ENCODE measurements around the gene THAP4. TPM values are rescaled to one million over a fixed set of nuclear protein-coding genes. Genes with fewer than 3 reads are reported as not detected.
A peak's percentile ranks its signal among the peaks of the same experiment; 100 is the strongest.

Gene THAP4
- total and polyA plus RNA-seq, 2 experiments from 2014 or later = 62.9 to 80.4 TPM

- no peak for TF ChIP-seq ZNF462 (CRISPR knock-in tag; IDR thresholded peaks at IDR 0.05)
- TF ChIP-seq, protein P1, sequence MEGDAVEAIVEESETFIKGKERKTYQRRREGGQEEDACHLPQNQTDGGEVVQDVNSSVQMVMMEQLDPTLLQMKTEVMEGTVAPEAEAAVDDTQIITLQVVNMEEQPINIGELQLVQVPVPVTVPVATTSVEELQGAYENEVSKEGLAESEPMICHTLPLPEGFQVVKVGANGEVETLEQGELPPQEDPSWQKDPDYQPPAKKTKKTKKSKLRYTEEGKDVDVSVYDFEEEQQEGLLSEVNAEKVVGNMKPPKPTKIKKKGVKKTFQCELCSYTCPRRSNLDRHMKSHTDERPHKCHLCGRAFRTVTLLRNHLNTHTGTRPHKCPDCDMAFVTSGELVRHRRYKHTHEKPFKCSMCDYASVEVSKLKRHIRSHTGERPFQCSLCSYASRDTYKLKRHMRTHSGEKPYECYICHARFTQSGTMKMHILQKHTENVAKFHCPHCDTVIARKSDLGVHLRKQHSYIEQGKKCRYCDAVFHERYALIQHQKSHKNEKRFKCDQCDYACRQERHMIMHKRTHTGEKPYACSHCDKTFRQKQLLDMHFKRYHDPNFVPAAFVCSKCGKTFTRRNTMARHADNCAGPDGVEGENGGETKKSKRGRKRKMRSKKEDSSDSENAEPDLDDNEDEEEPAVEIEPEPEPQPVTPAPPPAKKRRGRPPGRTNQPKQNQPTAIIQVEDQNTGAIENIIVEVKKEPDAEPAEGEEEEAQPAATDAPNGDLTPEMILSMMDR (conservative IDR thresholded peaks at IDR 0.05; ENCODE audit: low read depth in 2 of 2) = no peak
Observed at GRCh38 chr2:241668354-241668753, 31.4 kb upstream of the THAP4 start (continued).

- DNase-seq (ENCODE audit: low spot score) = peak; percentile 37
- ATAC-seq = no peak
- Mint-ChIP-seq H3K27ac (no peak overlapping the region), H3K9me3 (no peaks in the 10 kb centered on the region; the same call in 2 of the 3 replicates), H3K4me3 (no peak overlapping the region), H3K4me1 (peaks cover 4% of the 10 kb centered on the region; the same call in 2 of the 3 replicates), H3K36me3 (ENCODE audit: low read depth) (peaks cover 45% of the 10 kb centered on the region), H3K27me3 (ENCODE audit: insufficient read depth, low read depth, poor library complexity) (peaks cover 9% of the 10 kb centered on the region)
- H2AFZ ChIP-seq = no peak overlapping the region
- H3K79me2 ChIP-seq (replicated peaks; ENCODE audit: insufficient read depth) = no peaks in the 10 kb centered on the region
- H4K20me1 ChIP-seq (replicated peaks; ENCODE audit: insufficient read depth) = peaks cover 4% of the 10 kb centered on the region
- 0 out of 2 replicates have a peak, but pooled peaks cover 2% of the 10 kb centered on the region for H3F3A ChIP-seq (replicated peaks; ENCODE audit: low read depth)
- no peak overlapping the region for H3K27ac ChIP-seq (ENCODE audit: low read depth)
- H3K9me2 ChIP-seq (ENCODE audit: insufficient read depth) = no peaks in the 10 kb centered on the region
- H3K4me3 ChIP-seq = no peak overlapping the region
- H3K4me1 ChIP-seq (ENCODE audit: insufficient read depth) = no peaks in the 10 kb centered on the region
- H3K4me2 ChIP-seq = no peak overlapping the region
- TF ChIP-seq ZNF331 (CRISPR knock-in tag; IDR thresholded peaks at IDR 0.05; ENCODE audit: low read depth) (no peak), ZNF462 (CRISPR knock-in tag; IDR thresholded peaks at IDR 0.05) (no peak), EZH2 (IDR thresholded peaks at IDR 0.05; ENCODE audit: low read depth, unreplicated experiment) (no peak), STAT1 (IDR thresholded peaks at IDR 0.05; ENCODE audit: unreplicated experiment) (no peak)
- peaks cover 4% of the 10 kb centered on the region; the same call in 1 of the 2 replicates for H3K36me3 ChIP-seq (ENCODE audit: insufficient read depth)
- H3K27me3 ChIP-seq (ENCODE audit: insufficient read depth) = no peaks in the 10 kb centered on the region
Observed at GRCh38 chr2:241666627-241667400, 29.9 kb upstream of the THAP4 start.
